AG08395 (cell line): Measurements from ENCODE around the gene MSH6.
A peak's percentile ranks its signal among the peaks of the same experiment; 100 is the strongest.

ENCODE experiments used
- DNase-seq: peaks from one replicate; pipeline ENCODE4 v3.0.0; 2012; ENCODE audit warnings: mixed read lengths, low spot score

The MSH6 gene

DNA sequence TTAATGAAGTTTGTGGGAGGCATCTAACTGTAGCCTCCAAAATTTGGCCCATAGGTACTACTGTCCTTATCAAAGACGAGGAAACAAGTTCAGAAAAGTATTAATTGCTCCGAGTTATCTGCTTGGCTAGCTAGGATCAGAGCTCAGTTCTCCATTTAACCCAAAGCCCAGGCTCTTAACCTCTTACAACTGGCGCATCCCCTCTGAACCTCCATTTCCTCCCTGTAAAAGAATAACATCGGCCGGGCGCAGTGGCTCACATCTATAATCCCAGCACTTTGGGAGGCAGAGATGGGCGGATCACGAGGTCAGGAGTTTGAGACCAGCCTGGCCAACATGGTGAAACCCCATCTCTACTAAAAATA is 3.5 kb upstream of the MSH6 start:
- no peak for DNase-seq

DNA sequence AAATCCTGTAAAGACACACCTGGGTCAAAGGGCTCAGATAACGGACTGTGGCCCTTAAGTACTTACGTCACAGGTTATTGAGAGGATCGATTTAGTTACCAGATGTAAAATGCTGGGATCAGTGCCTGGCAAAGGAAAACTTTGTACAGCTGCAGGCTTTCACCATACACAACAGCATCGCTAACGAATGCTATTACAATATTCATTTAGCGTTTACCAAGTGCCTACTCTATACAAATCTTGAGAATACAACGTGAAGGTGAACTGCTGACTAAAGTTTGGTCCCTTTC is 619 bp upstream of the MSH6 start:
- no peak for DNase-seq

DNA sequence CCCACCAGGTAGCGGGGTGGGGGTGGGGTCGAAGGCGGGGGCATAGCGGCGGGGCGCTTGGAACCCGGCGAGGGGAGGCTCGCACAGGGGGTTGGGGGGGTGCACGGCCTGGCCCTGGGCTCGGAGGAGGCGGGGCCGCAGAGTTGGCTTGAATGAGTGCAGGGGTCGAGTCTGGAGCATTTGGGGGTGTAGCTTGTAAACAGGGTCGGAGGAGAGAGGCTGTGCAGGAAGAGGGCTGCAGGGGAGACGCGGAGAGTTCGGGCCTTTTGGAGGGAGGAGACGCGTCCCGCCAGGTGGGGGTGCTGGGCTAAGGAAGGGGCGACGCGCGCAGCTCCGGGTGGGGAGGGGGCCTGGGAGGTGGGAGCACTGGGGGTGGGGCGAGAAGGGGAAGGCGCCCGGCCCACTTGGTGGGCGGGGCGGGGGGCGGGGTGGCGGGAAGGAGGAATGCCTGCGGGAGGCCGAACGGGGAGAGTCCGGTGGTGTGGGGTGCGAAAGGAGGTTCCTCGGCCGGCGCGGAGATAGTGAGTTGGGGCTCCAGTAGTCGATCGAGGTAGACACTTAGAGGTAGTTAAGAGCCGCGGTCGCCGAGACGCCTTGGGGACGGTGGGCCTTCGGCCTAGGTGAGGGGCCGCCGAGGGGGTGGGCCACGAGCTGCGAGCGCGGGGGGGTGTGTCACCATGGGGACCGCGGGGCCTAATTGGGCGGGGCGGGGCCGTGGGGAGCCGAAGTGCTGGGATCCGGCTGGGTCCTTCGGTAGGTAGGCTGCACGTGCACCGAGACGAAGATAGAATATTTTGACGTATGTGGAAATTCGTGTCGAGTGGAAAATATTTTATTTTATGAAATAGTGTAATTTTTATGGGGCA is 774 bp downstream of the MSH6 start:
- peak; percentile 73 for DNase-seq

GRCh38 chr2:47784352-47784851 is 1.5 kb downstream of the MSH6 start:
- no peak for DNase-seq

DNA sequence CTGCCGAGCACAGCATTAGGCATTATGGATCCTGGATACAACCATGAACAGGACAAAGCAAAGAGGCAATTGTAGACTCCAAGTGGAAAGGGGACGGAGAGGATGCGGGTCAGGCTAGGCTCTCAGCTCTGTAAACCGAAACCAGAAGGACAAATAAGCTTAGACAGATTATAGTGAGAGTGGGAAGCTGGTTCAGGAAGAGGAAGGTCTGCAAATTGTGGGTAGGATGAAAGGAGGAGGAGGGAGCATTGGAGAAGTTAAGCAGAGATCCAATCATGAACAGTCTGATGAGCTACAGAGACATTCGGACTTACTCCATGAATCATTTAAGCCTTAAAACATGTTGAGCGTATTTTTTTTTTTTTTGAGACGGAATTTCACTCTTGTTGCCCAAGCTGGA is 3.0 kb downstream of the MSH6 start:
- DNase-seq: no peak

DNA sequence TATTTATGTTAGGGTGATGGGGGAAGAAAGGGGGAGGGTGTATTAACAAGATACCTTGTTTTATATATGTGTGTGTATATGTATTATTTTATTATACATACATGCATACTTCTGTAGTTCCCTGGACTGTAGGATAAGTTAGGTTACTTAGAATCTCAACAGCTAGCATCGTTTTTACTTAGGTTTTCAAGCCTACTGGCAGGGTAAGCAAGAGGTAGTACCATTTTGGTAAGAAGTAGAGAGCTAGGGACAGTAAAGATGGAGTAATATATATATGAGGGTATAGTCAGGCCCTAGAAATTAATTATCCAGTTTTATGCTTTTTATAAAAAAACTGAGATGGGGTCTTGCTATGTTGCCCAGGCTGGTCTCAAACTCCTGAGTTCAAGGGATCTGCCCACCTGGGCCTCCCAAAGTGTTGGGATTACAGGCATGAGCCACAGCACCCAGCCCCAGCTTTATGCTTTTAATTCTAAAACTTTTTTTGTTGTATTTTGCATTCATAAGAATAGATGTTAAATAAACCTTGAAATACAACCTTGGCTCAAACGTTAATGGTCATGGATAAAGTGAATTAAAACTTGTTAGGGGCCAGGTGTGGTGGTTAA is 13.2 kb downstream of the MSH6 start:
- no peak for DNase-seq

- no peak for DNase-seq
Measured at GRCh38 chr2:47798631-47799030, 15.7 kb downstream of the MSH6 start.

DNA sequence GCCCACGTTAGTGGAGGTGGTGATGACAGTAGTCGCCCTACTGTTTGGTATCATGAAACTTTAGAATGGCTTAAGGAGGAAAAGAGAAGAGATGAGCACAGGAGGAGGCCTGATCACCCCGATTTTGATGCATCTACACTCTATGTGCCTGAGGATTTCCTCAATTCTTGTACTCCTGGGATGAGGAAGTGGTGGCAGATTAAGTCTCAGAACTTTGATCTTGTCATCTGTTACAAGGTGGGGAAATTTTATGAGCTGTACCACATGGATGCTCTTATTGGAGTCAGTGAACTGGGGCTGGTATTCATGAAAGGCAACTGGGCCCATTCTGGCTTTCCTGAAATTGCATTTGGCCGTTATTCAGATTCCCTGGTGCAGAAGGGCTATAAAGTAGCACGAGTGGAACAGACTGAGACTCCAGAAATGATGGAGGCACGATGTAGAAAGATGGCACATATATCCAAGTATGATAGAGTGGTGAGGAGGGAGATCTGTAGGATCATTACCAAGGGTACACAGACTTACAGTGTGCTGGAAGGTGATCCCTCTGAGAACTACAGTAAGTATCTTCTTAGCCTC is 16.2 kb downstream of the MSH6 start:
- DNase-seq: no peak

DNA sequence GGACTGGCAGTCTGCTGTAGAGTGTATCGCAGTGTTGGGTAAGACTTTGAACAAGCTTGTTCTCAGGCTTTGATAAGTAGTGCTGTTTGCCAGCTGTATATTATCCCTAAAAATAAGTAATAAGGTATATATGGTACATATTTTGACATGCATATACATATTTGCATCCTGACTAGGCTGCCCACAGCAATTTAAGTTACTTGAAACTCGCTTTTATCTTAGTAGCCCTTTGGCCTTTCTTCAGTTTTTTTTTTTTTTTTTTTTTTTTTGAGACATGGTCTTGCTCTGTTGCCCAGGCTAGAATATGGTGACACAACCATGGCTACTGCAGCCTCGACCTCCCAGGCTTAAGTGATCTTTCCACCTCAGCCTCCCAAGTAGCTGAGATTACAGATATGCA is 18.2 kb downstream of the MSH6 start:
- DNase-seq: no peak

DNA sequence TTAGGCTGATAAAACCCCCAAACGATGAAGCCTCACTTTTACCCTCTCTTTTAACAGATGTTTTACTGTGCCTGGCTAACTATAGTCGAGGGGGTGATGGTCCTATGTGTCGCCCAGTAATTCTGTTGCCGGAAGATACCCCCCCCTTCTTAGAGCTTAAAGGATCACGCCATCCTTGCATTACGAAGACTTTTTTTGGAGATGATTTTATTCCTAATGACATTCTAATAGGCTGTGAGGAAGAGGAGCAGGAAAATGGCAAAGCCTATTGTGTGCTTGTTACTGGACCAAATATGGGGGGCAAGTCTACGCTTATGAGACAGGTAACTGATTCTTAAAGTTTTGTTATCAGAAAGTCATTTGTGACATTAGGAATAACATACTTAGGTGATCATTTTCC is 20.4 kb downstream of the MSH6 start:
- DNase-seq: no peak

GRCh38 chr2:47803770-47804169 is 20.8 kb downstream of the MSH6 start:
- no peak for DNase-seq

- DNase-seq: no peak
Measured at GRCh38 chr2:47805850-47806249, 22.9 kb downstream of the MSH6 start.

DNA sequence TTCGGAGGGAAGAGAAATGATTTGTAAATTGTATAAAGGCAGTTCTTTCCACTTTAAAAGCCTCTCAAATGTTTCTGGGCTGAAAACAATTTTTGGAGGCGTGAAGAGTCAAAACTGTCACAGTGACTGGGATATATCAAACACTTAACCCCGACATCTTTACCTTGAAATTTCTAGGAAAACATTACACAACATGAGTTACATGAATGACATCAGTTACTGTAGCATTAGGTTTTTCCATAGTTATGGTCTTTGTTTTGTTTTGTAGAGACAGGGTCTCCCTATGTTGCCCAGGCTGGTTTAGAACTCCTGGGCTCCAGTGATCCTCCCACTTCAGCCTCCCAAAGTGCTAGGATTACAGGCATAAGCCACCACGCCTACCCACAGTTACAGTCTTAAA is 25.7 kb downstream of the MSH6 start:
- DNase-seq: no peak

DNA sequence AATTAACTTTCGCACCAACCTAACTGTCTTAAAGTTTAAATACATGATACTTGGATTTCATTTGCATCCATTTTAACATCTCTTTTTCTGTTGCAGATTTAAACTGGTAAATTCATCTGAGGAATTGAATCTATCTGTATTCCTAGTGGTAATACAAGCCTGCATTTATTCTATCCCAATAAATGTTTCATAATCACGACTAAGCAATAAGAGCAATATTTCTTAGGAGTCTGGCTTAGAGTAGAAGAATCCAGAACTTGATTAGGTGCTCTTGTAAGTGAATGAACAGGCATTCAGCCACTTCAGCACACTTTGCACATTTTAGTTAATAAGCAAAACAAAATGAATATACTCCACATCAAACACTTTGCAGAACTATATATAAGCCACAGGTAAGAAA is 27.0 kb downstream of the MSH6 start:
- no peak for DNase-seq

- DNase-seq: no peak
Measured at GRCh38 chr2:47810850-47811249, 27.9 kb downstream of the MSH6 start.

- DNase-seq: no peak
Measured at GRCh38 chr2:47811668-47812067, 28.7 kb downstream of the MSH6 start.

- DNase-seq: no peak
Measured at GRCh38 chr2:47815764-47816163, 32.8 kb downstream of the MSH6 start.

GRCh38 chr2:47818777-47819176 is 35.8 kb downstream of the MSH6 start:
- DNase-seq: no peak

GRCh38 chr2:47819834-47820233 is 36.9 kb downstream of the MSH6 start:
- DNase-seq: no peak

GRCh38 chr2:47822518-47822917 is 39.6 kb downstream of the MSH6 start:
- DNase-seq: no peak

DNA sequence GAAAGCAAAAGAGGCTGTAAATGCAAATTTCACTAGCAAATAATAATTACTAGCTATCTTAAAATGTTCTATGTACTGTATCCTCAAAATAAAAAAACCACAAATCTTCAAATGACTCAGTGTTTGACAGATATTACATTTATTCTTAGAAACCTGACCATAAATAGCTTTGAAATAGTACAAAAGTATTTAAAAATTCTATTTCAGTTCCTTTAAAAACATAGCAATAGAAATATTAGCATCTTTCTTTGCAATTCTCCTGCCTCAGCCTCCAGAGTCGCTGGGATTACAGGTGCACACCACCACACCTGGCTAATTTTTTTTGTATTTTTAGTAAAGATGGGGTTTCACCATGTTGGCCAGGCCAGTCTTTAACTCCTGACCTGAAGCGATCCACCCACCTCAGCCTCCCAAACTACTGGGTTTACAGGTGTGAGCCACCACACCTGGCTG is 50.6 kb downstream of the MSH6 start:
- no peak for DNase-seq

- no peak for DNase-seq
Measured at GRCh38 chr2:47838249-47838648, 55.3 kb downstream of the MSH6 start.

- no peak for DNase-seq
Measured at GRCh38 chr2:47838686-47839085, 55.7 kb downstream of the MSH6 start.

DNA sequence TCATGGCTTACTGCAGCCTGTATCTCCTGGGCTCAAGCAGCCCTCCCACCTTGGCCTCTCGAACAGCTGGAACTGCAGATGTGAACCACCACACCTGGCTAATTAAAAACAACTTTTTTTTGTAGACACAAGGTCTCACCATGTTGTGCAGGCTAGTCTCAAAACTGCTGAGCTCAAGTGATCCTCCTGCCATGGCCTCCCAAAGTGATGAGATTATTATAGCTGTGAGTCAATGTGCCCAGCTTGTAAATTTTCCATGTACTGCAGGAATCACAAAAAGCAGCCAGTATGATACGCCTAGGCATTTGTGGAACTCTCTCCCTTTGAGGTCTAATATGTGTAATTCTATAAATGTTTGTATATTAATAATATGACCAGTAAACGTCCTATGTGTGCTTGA is 59.9 kb downstream of the MSH6 start:
- no peak for DNase-seq
